ENCODE measurements around the gene EBI3.

- TF ChIP-seq POLR2A (IDR thresholded peaks at IDR 0.05), result no peak
- TF ChIP-seq CTCF (IDR thresholded peaks at IDR 0.05), result peak in 4 of 5 experiments; percentile 12 to 41 (median 34)
- TF ChIP-seq POLR2AphosphoS5 (IDR thresholded peaks at IDR 0.05), result no peak
- no peak for TF ChIP-seq EP300 (IDR thresholded peaks at IDR 0.05; ENCODE audit: low read depth)
Measured at GRCh38 chr19:4208385-4209094, 20.8 kb upstream of the EBI3 start.
